Subcutaneous abdominal adipose tissue (tissue), 5 donors: ENCODE measurements around the gene RNF152.

Source experiments
- H3K27ac ChIP-seq: one replicate; pipeline ENCODE4 v1.7.0; 2013; ENCODE audit warnings: low read depth, mild to moderate bottlenecking, inconsistent platforms, low read length, moderate library complexity
- H3K27me3 ChIP-seq, 5 donors: one replicate each; pipeline ENCODE4 v1.7.0; 2013; ENCODE audit warnings: low read length in 5 of 5, inconsistent platforms in 1 of 5; ENCODE audit not compliant: control insufficient read depth in 5 of 5, insufficient read depth in 4 of 5
- H3K36me3 ChIP-seq, 5 donors: one replicate each; pipeline ENCODE4 v1.7.0; 2013; ENCODE audit warnings: low read length in 5 of 5; ENCODE audit not compliant: control insufficient read depth in 5 of 5, insufficient read depth in 5 of 5
- H3K4me1 ChIP-seq, 5 donors: one replicate each; pipeline ENCODE4 v1.7.0; 2013; ENCODE audit warnings: low read length in 5 of 5, mild to moderate bottlenecking in 3 of 5, moderate library complexity in 1 of 5; ENCODE audit not compliant: control insufficient read depth in 5 of 5, insufficient read depth in 5 of 5
- H3K4me3 ChIP-seq, 5 donors: one replicate each; pipeline ENCODE4 v1.7.0; 2013; ENCODE audit warnings: low read length in 5 of 5, low read depth in 1 of 5
- H3K9ac ChIP-seq, 5 donors: one replicate each; pipeline ENCODE4 v1.7.0; 2013; ENCODE audit warnings: low read length in 5 of 5, mild to moderate bottlenecking in 4 of 5, moderate library complexity in 3 of 5
- H3K9me3 ChIP-seq, 5 donors: one replicate each; pipeline ENCODE4 v1.7.0; 2013; ENCODE audit warnings: low read length in 5 of 5; ENCODE audit not compliant: control insufficient read depth in 5 of 5
- donor health status: healthy.
- donor health status: healthy.
- donor health status: healthy.
- donor health status: healthy.
- donor health status: healthy.

RNF152 gene

DNA sequence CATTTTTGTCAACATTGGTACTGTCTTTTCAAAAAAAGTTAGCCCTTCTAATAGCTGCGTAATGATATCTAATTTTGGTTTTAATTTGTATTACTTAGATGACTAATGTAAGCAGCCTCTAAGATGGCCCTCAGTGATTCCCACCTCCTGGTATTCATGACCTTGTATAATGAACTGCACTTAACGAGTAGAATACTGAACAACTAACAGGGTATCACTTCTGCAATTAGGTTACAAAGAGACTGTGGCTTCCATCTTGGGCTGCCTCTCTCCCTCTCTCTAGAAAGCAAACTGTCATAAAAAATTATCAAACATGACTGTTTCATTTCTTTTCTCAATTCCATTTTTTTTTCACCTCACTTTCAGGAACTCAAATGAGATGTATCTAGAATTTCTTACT lies 120.9 kb downstream of the RNF152 start:
- Histone ChIP-seq H3K36me3 (no peaks in the 10 kb centered on the region), H3K27ac (no peak overlapping the region), H3K27me3 (no peaks in the 10 kb centered on the region), H3K4me3 (no peak overlapping the region), H3K9me3 (peaks cover 0 to 8% (median 0%) of the 10 kb centered on the region in 5 donors), H3K4me1 (no peaks in the 10 kb centered on the region), H3K9ac (no peak overlapping the region)

DNA sequence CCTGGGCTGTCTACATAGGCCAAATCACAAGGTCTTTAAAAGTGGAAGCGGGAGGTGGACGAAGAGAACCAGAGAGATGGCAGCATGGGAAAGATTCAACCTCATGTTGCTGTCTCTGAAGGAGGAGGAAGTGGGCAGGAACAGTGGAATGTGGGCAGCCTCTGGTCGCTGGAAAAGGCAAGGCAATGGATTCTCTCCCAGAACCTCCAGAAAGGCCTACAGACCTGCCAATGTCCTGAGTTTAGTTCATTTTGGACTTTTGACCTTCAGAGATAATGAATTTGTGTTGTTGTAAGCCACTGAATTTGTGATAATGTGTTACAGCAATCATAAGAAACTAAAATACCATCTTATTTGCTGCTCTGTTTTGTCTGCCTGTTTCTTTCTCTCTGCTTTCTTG lies 122.5 kb downstream of the RNF152 start:
- Histone ChIP-seq H3K9me3 (no peaks in the 10 kb centered on the region), H3K9ac (no peak overlapping the region), H3K27ac (no peak overlapping the region), H3K4me1 (peaks cover 0 to 2% (median under 1%) of the 10 kb centered on the region in 5 donors), H3K36me3 (no peaks in the 10 kb centered on the region), H3K4me3 (no peak overlapping the region), H3K27me3 (no peaks in the 10 kb centered on the region)

GRCh38 chr18:61766266-61766884 lies 126.4 kb downstream of the RNF152 start:
- Histone ChIP-seq H3K36me3 (no peaks in the 10 kb centered on the region), H3K9me3 (no peaks in the 10 kb centered on the region), H3K4me3 (no peak overlapping the region), H3K9ac (no peak overlapping the region), H3K27me3 (no peaks in the 10 kb centered on the region), H3K4me1 (peaks cover 0 to 11% (median 7%) of the 10 kb centered on the region in 5 donors), H3K27ac (no peak overlapping the region)

GRCh38 chr18:61765097-61765496 lies 127.7 kb downstream of the RNF152 start:
- peaks cover 0 to 11% (median 7%) of the 10 kb centered on the region in 5 donors for H3K4me1 ChIP-seq
- H3K9me3 ChIP-seq, result no peaks in the 10 kb centered on the region
- H3K36me3 ChIP-seq, result no peaks in the 10 kb centered on the region
- no peak overlapping the region for H3K4me3 ChIP-seq
- H3K27ac ChIP-seq, result no peak overlapping the region
- H3K27me3 ChIP-seq, result no peaks in the 10 kb centered on the region
- no peak overlapping the region for H3K9ac ChIP-seq

DNA sequence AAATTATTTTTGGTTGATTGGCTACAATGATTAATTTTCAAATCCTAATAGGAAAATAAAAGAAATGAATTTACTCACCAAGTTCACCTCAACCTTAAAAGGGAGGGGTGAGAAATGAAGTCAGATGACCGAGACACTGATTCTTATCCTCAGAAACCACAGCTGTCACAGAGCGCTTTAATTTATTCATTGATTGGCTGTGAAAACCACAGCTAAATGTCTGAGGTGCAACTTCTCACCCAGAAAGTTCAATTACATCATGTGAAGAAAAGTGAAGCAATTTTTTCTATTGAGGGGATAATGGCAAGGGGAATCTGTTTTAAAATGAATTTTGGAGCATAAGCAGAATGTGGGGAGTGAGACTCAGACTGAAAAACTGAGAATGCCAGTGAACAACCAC lies 128.4 kb downstream of the RNF152 start:
- Histone ChIP-seq H3K9me3 (no peaks in the 10 kb centered on the region), H3K9ac (no peak overlapping the region), H3K36me3 (no peaks in the 10 kb centered on the region), H3K4me3 (no peak overlapping the region), H3K27me3 (no peaks in the 10 kb centered on the region), H3K27ac (no peak overlapping the region), H3K4me1 (peaks cover 0 to 11% (median 7%) of the 10 kb centered on the region in 5 donors)

GRCh38 chr18:61761875-61762274 lies 130.9 kb downstream of the RNF152 start:
- H3K9ac ChIP-seq, result no peak overlapping the region
- H3K27me3 ChIP-seq, result no peaks in the 10 kb centered on the region
- H3K9me3 ChIP-seq, result no peaks in the 10 kb centered on the region
- no peaks in the 10 kb centered on the region for H3K36me3 ChIP-seq
- H3K4me3 ChIP-seq, result no peak overlapping the region
- H3K27ac ChIP-seq, result no peak overlapping the region
- peaks cover 0 to 11% (median 7%) of the 10 kb centered on the region in 5 donors for H3K4me1 ChIP-seq
